AG04450 (cell line): ENCODE data around the gene DHRSX. TPM values are rescaled to one million over a fixed set of nuclear protein-coding genes. Genes with fewer than 3 reads are reported as not detected.

Experiments
- CTCF ChIA-PET: fragments of 300-600, 350-600 bp; formaldehyde crosslinking; extraction: SDS; loops from one replicate; lab custom pipeline; 2022; ENCODE audit warnings: antibody characterized with exemption, inconsistent platforms; lab: Charles Lee
- POLR2A ChIA-PET: fragments of 350-600 bp; formaldehyde crosslinking; extraction: SDS; loops from one replicate; lab custom pipeline; 2021; ENCODE audit warnings: antibody characterized with exemption, inconsistent platforms; lab: Yijun Ruan, JAX
- DNase-seq: peaks from one replicate; pipeline ENCODE4 v3.0.0-alpha.2; 2011; ENCODE audit warnings: low read depth, low spot score
- H3K27ac ChIP-seq: one replicate; pipeline ENCODE4 v1.5.1; 2012; ENCODE audit warnings: low read depth, low read length, control low read depth
- H3K27me3 ChIP-seq: one replicate; pipeline ENCODE4 v1.6.0; 2012; ENCODE audit warnings: low read length; ENCODE audit not compliant: control insufficient read depth, insufficient read depth
- H3K4me3 ChIP-seq: 2 replicates; pipeline ENCODE4 v1.5.1; 2011; ENCODE audit warnings: mild to moderate bottlenecking, low read depth, low read length, control low read depth
- H3K9me3 ChIP-seq: 2 replicates; pipeline ENCODE4 v1.5.1; 2012; ENCODE audit warnings: low read length; ENCODE audit not compliant: control insufficient read depth, insufficient read depth
- CTCF ChIP-seq: IDR thresholded peaks from 2 replicates; pipeline ENCODE4 v1.5.1; 2011; ENCODE audit warnings: low read depth, low read length, control low read depth, inconsistent platforms
- polyA plus RNA-seq: library from polyadenylated mRNA; depleted of rRNA; stranded (reverse); fragments of >200 nt; gene quantifications from 2 replicates; pipeline ENCODE4 v1.2.3, GENCODE V29; 2011

DHRSX gene
- polyA plus RNA-seq, 1 experiment, result 43.2 TPM

GRCh38 chrX:2489446-2490445 is 11.0 kb downstream of the DHRSX start:
- no peak for DNase-seq
- Histone ChIP-seq H3K4me3 (no peak overlapping the region), H3K27ac (no peak overlapping the region), H3K27me3 (no peaks in the 10 kb centered on the region), H3K9me3 (peaks cover 27% of the 10 kb centered on the region; the same call in 1 of the 2 replicates)
- no peak for TF ChIP-seq CTCF
- ChIA-PET CTCF (no interaction called here), POLR2A (no interaction called here)

GRCh38 chrX:2488621-2489285 is 12.0 kb downstream of the DHRSX start:
- DNase-seq, result no peak
- ChIA-PET POLR2A (no interaction called here), CTCF (no interaction called here)
- Histone ChIP-seq H3K9me3 (peaks cover 27% of the 10 kb centered on the region; the same call in 1 of the 2 replicates), H3K27ac (no peak overlapping the region), H3K4me3 (no peak overlapping the region), H3K27me3 (no peaks in the 10 kb centered on the region)
- TF ChIP-seq CTCF, result no peak

- TF ChIP-seq CTCF, result no peak
- ChIA-PET CTCF (no interaction called here), POLR2A (no interaction called here)
- no peak for DNase-seq
- Histone ChIP-seq H3K27me3 (no peaks in the 10 kb centered on the region), H3K4me3 (no peak overlapping the region), H3K9me3 (peaks cover 23% of the 10 kb centered on the region; the same call in 1 of the 2 replicates), H3K27ac (no peak overlapping the region)
Measured at GRCh38 chrX:2487366-2487765, 13.4 kb downstream of the DHRSX start.

- POLR2A ChIA-PET, result no interaction called here
- Histone ChIP-seq H3K4me3 (no peak overlapping the region), H3K27ac (peak overlapping the region; percentile 75), H3K27me3 (no peaks in the 10 kb centered on the region), H3K9me3 (peaks cover 23% of the 10 kb centered on the region; the same call in 1 of the 2 replicates)
- no peak for DNase-seq
- TF ChIP-seq CTCF, result no peak
- CTCF ChIA-PET, result no interaction called here
Measured at GRCh38 chrX:2486476-2487133, 14.2 kb downstream of the DHRSX start.
